GM12801 (cell line): ENCODE measurements around the gene ADAMTS12.

Experiments used
- CTCF ChIP-seq: IDR thresholded peaks from one replicate; pipeline ENCODE4 v1.5.1; 2011; ENCODE audit warnings: control low read depth; ENCODE audit not compliant: insufficient read length; ENCODE audit errors: extremely low read depth

The ADAMTS12 gene

DNA sequence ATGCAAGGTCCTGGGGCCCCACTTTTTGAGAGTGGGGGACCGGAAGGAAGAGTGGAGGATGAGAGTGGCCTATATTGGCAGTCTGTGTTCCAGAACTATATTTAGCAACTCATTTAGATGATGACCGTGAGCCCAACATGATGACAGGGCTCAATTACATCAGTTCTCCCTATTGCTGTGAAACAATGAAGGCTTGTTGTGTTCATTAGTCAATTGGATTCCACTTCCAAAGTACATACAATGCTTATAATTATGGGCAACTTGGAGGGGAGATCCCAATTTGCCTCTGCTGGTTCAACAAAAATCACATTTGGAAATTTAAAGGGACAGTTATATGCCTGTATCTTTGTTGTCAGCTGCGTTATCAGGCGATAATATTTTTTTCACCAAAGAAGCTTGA, 360.0 kb downstream of the ADAMTS12 start:
- no peak for TF ChIP-seq CTCF

DNA sequence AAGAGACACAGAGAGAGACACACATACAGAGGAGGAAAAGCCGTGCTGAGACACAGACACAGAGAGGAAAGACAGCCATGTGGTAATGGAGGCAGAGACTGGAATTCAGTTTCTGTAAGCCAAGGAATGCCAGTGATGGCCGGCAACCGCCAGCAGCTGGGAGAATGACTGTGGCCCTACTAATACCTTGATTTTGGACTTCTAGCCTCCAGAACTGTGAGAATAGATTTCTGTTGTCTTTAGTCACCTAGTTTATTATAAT, 360.8 kb downstream of the ADAMTS12 start:
- TF ChIP-seq CTCF, result no peak

GRCh38 chr5:33530183-33531036, 361.4 kb downstream of the ADAMTS12 start:
- TF ChIP-seq CTCF, result no peak

DNA sequence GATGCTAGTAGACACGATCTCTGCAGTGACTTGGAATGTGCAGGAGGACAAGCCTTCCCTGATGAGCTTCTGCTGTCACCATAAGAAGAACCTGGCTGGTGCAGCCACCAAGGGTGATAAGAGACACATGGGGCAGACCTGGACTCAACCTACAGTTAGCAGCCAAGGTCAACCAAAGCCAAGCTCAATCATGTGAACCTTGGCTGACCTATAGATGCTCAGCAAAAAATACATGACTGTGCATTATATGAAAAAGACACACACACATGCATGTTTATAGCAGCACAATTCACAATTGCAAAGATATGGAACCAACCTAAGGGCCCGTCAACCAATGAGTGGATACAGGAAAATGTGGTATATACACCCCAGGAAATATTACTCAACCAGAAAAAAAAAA, 364.1 kb downstream of the ADAMTS12 start:
- TF ChIP-seq CTCF, result no peak

DNA sequence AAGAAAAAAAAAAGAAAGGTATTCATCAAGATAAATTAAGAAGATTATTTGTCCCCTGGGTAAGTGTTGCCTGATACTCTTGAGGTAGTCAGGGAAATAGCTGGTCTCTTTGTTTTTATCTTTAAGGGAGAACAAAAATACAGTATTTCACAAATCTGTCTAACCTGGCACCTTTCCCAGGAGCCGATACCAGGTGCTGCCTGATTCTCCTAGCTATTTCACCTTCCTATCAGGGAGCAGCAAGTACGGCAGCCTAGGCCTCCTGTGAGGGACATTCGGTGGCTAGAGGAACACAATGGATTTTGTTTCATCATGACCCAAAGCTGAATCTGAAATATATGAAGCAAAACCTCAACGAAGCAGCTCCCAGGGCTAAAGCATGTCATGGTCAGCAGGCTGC, 365.0 kb downstream of the ADAMTS12 start:
- TF ChIP-seq CTCF, result no peak

DNA sequence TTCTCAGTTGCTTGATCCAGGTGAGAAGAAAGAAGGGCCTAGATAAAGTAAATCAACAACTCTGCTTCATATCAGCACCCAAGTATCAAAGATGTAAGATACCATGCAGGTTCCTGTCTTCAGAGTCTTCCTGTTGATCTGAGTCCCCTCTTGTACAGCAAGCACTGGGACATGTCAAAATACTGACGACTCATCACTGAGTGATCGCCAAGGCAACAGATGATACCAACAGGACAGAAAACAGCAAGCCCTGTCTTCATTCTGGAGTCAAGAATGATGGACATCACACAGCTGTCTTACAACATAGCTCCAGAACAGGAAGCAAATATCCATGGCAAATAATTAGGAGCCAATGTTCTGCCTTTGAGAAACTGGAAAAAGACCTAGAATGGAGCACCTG, 367.3 kb downstream of the ADAMTS12 start:
- no peak for TF ChIP-seq CTCF

GRCh38 chr5:33523208-33523771, 368.5 kb downstream of the ADAMTS12 start:
- no peak for TF ChIP-seq CTCF
